ENCODE results near the gene SPEF2. TPM values are rescaled to one million over a fixed set of nuclear protein-coding genes. Genes with fewer than 3 reads are reported as not detected.

The SPEF2 gene
- total RNA-seq (2014; rRNA removed; shearing (Covaris generic)) = 0.17 and 7.4 TPM in 2 replicates
- polyA plus RNA-seq (2016; fragmentation: Nextera tagmentation; extraction: Ambion mirVana) = 0.21 and 0.28 TPM in 2 replicates
- long read RNA-seq, partial matches to known transcripts = 0 of 1 reads
- long read RNA-seq, other reads (novel, unspliced or antisense) = 1 of 1 reads

- Mint-ChIP-seq H3K4me3 (peak within 1 kb of the TSS; percentile 97), H3K27ac (no peak within 1 kb of the TSS), H3K36me3 (ENCODE audit: low read depth) (no peaks in the 10 kb centered on the region), H3K9me3 (no peaks in the 10 kb centered on the region; the same call in 2 of the 3 replicates), H3K27me3 (ENCODE audit: insufficient read depth, low read depth, poor library complexity) (peaks cover 23% of the 10 kb centered on the region), H3K4me1 (peaks cover 2% of the 10 kb centered on the region; the same call in 1 of the 3 replicates)
- Histone ChIP-seq H3K4me2 (peak within 1 kb of the TSS; percentile 96), H3K79me2 (replicated peaks; ENCODE audit: insufficient read depth) (no peaks in the 10 kb centered on the region), H3K27me3 (ENCODE audit: insufficient read depth) (peaks cover 44% of the 10 kb centered on the region), H3K4me3 (peak within 1 kb of the TSS; percentile 91), H3K9me2 (ENCODE audit: insufficient read depth) (no peaks in the 10 kb centered on the region; the same call in 1 of the 2 replicates), H3K27ac (ENCODE audit: low read depth) (no peak within 1 kb of the TSS), H2AFZ (peak within 1 kb of the TSS; percentile 98), H3K36me3 (ENCODE audit: insufficient read depth) (no peaks in the 10 kb centered on the region), H4K20me1 (replicated peaks; ENCODE audit: insufficient read depth) (0 out of 2 replicates have a peak, but pooled peaks cover 3% of the 10 kb centered on the region), H3K4me1 (ENCODE audit: insufficient read depth) (peaks cover 9% of the 10 kb centered on the region; the same call in 1 of the 2 replicates), H3F3A (replicated peaks; ENCODE audit: low read depth) (no peaks in the 10 kb centered on the region)
- DNase-seq (ENCODE audit: low spot score) (peak; percentile 97), ATAC-seq (peak; percentile 99)
- TF ChIP-seq ETS1 (IDR thresholded peaks at IDR 0.05) = 0 out of 2 replicates have a peak, but pooled peaks have one; percentile 32
- TF ChIP-seq NANOG (IDR thresholded peaks at IDR 0.05; ENCODE audit: borderline replicate concordance) = no peak
- TF ChIP-seq EZH2phosphoT487 (IDR thresholded peaks at IDR 0.05; ENCODE audit: unreplicated experiment) = no peak
- TF ChIP-seq ZNF462 (CRISPR knock-in tag; IDR thresholded peaks at IDR 0.05) = no peak
- TF ChIP-seq STAT1 (IDR thresholded peaks at IDR 0.05; ENCODE audit: unreplicated experiment) = no peak
- TF ChIP-seq CREB1 (CRISPR knock-in tag; IDR thresholded peaks at IDR 0.05; ENCODE audit: low read depth) = no peak; the same call in 1 of the 2 replicates
- TF ChIP-seq CTCF (conservative IDR thresholded peaks at IDR 0.05; ENCODE audit: low read depth in 2 of 2) = peak; percentile 77 to 88
Observed at GRCh38 chr5:35617435-35618303, at the start of gene SPEF2. Gene SPEF2, plus strand, starts transcription at chr5:35617863. Its CDS starts 135 bp downstream, at chr5:35617998.
